Choroid plexus epithelial cell (primary cell): ENCODE data around the gene CRB2.

Experiments
- DNase-seq: peaks from one replicate; pipeline ENCODE4 v3.0.0-alpha.2; 2010; ENCODE audit warnings: low read depth
- H3K4me3 ChIP-seq: 2 replicates; pipeline ENCODE4 v1.5.1; 2011; ENCODE audit warnings: low read depth, mild to moderate bottlenecking, control low read depth, low read length, moderate library complexity
- TF ChIP-seq, protein P1 (sequence below): conservative IDR thresholded peaks from 2 replicates; pipeline ENCODE4 v1.5.1; 2011; ENCODE audit warnings: low read depth, mild to moderate bottlenecking, control low read depth, inconsistent platforms, low read length, moderate library complexity

Gene CRB2

DNA sequence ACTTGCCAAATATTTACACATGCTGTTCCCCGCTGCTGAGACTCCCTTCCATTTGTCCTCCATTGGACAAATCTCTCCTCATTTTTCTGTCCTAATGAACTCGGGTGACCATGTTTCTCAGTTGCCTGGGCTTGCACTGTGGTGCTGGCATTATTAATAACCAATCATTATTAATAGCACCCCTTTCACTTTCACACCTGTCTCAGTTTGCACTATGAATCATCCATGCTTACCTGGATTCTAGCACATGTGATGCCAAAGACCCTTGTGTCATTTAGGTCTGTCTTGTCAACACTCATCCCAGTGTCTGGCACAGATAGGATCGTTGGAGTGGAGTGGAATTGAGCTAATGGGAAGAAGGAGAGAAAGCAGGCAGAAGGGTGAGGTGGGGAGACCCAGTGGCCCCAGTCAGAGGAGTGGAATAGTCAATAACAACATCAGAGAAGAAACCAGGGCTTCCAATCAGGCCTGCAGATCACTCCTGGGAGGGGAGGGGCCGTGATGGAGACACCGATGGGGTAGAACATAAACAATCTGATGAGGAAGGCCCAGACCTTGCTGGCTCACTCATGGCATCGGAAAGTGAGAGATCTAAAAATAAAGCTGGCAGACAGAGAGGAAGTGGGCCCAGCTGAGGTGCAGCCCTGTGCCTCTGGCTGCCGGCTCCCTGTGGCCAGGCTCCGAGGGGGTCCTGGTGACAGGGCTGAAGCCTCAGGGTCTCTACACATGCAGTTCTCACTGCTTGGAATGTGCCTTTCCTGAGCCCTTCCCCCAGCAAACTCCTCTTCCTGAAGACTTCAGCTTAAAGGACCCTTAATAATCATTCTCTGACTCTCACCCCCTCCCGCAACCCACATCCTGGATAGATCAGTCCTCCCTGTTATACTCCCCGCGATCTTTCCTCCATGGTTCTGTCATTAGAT lies 33.5 kb upstream of the CRB2 start:
- DNase-seq, result no peak
- H3K4me3 ChIP-seq, result no peak overlapping the region
- TF ChIP-seq, protein P1, sequence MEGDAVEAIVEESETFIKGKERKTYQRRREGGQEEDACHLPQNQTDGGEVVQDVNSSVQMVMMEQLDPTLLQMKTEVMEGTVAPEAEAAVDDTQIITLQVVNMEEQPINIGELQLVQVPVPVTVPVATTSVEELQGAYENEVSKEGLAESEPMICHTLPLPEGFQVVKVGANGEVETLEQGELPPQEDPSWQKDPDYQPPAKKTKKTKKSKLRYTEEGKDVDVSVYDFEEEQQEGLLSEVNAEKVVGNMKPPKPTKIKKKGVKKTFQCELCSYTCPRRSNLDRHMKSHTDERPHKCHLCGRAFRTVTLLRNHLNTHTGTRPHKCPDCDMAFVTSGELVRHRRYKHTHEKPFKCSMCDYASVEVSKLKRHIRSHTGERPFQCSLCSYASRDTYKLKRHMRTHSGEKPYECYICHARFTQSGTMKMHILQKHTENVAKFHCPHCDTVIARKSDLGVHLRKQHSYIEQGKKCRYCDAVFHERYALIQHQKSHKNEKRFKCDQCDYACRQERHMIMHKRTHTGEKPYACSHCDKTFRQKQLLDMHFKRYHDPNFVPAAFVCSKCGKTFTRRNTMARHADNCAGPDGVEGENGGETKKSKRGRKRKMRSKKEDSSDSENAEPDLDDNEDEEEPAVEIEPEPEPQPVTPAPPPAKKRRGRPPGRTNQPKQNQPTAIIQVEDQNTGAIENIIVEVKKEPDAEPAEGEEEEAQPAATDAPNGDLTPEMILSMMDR, result no peak

DNA sequence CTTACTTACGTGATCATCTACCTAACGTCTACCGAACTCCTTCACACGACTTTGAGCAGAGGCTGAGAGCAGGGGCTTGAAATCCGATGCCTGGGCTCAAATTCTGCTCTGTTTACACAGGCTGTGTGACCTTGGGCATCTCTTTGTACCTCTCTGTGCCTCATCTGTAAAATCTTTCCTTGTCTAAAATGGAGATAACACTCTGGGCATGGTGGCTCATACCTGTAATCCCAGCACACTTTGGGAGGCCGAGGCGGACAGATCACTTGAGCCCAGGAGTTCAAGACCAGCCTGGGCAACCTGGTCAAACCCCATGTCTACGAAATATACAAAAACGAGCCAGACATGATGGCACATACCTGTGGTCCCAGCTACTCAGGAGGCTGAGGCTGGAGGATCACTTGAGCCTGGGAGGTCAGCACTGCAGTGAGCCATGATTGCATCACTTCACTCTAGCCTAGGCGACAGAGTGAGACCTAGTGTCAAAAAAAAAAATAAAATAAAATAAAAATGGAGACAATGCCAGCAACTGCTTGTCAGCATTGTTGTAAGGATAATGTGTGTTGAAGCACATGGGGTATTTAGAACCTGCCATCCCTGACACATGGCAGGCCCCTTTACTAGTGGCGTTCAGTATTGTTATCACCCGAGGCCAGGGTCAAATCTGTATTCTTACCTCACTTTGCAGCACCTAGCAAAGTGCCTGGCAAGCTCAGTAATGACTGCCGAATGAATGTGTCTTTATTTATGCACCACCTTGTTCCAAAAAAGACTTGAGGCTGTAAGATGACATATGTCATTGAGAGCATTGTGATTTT lies 32.6 kb upstream of the CRB2 start:
- H3K4me3 ChIP-seq, result no peak overlapping the region
- TF ChIP-seq, protein P1, result no peak
- DNase-seq, result no peak

DNA sequence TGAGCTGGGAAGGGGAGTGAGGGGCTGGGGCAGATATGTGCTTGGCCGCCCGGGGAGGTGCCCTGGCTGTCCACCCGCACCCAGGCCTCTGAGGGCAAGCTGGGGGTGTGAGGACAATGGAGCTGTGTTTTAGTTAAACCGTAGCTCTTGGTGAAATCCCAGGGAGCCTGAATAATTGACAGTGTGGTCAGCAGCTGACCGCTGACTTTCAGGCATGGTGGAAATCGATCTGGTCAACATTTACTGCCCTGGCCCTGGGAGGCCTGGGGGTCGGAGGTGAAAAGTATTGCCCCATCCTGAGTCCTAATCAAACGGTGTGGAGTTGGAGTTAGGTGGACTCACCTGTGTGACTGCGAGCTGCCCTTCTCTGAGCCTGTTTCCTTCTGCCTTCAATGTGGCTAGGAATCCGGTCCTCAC lies 31.2 kb upstream of the CRB2 start:
- no peak overlapping the region for H3K4me3 ChIP-seq
- TF ChIP-seq, protein P1, result no peak
- no peak for DNase-seq

DNA sequence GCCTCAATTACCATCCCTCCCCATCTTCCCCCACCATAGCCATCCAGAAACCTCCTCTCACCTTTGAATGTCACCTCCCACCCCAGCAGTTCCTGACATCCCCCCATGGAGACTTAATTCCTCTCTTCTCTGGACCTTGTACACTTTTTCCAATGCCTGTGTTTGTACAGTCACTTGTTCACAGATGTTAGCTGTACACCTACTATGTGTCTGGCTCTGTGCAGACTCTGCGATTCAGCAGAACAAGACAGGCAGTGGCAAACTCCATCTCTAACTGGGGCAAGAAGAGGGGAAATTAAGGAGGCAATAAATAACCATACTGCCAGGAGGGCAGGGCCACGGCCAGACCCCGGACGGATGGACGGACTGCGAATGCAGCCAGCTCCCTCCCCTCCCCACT lies 29.8 kb upstream of the CRB2 start:
- DNase-seq, result no peak
- TF ChIP-seq, protein P1, result no peak
- no peak overlapping the region for H3K4me3 ChIP-seq

DNA sequence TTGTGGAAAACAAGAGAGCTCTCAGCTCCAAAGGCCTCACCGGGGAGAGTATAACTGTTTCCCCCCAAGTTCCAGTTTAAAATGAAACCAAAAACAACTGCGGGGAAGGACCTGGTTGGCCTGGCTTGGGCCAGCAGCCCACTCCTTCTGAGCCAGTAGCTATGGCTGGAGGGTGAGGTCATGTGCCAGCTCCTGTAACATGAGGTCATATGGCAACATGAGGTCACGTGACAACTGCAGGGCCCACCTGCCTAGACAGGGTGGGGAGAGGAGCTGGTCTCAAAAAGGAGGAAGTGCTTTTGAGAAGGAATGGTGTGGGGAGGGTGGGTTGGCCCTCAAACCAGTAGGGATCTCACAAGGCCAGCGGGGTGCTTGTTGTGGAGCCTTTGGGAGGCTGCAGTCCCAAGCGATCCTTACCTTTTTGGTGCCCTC lies 29.3 kb upstream of the CRB2 start:
- TF ChIP-seq, protein P1, result no peak
- no peak for DNase-seq
- H3K4me3 ChIP-seq, result no peak overlapping the region

DNA sequence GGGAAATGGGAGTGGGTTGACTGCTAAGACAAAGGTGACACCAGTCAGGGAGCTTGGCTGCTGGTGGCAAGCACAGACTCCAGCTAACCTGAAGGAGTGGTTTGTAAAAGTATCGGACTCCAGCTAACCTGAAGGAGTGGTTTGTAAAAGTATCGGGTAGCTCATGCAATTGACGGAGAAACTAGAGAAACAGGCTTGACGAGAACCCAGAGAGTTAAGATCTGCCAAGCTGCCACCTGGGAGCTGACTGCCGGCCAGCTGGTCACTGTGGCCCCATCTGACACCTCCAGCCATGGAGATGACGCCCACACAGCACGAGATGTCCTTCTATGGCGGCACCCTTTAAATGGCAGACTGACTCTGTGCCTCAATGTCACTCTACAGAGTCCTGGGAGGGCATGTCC lies 28.3 kb upstream of the CRB2 start:
- H3K4me3 ChIP-seq, result no peak overlapping the region
- no peak for DNase-seq
- TF ChIP-seq, protein P1, result no peak
